B cell (primary cell): ENCODE results near the gene HOXB6. TPM values are rescaled to one million over a fixed set of nuclear protein-coding genes. Genes with fewer than 3 reads are reported as not detected.

Source experiments
- ATAC-seq: fragments of 200-7000 bp; cut with Tn5 transposase; one replicate; pipeline ENCODE4 v1.10.0; 2021; ENCODE audit warnings: low read depth, mild to moderate bottlenecking, moderate number of reproducible peaks, moderate library complexity
- CTCF ChIA-PET: fragments of 350-600 bp; sonication (Branson Sonifier 250); formaldehyde crosslinking; loops from one replicate; lab custom pipeline; 2021; ENCODE audit warnings: antibody characterized with exemption, inconsistent platforms; lab: Charles Lee
- POLR2A ChIA-PET: fragments of 350-600 bp; sonication (Branson Sonifier 250); formaldehyde crosslinking; loops from one replicate; lab custom pipeline; 2021; ENCODE audit warnings: antibody characterized with exemption; lab: Charles Lee
- DNase-seq: peaks from one replicate; pipeline ENCODE4 v3.0.0; 2013
- H2AFZ ChIP-seq: 2 replicates; pipeline ENCODE4 v1.6.1; 2012; ENCODE audit warnings: mild to moderate bottlenecking, low read depth, low read length; ENCODE audit not compliant: insufficient read depth, poor library complexity, severe bottlenecking
- H3K27ac ChIP-seq, 2 donors: 1 replicate in 1 of 2; 2 replicates in 1 of 2; pipeline ENCODE4 v1.5.1; 2012 to 2013; ENCODE audit warnings: low read length in 2 of 2, mild to moderate bottlenecking in 2 of 2, moderate library complexity in 1 of 2
- H3K27me3 ChIP-seq, 4 experiments: fragments of 200-600 bp in 1 of 4; sonication (generic) in 1 of 4; replicated peaks in 1 of 4; 1 replicate in 2 of 4; 2 replicates in 2 of 4; pipeline versions ENCODE4 v1.6.1 to v1.7.0; 2013 to 2016; ENCODE audit warnings: low read length in 3 of 4, mild to moderate bottlenecking in 2 of 4, mixed read lengths in 1 of 4, moderate library complexity in 1 of 4; ENCODE audit not compliant: insufficient read depth in 4 of 4, control insufficient read depth in 3 of 4; ENCODE audit errors: control extremely low read depth in 1 of 4
- H3K36me3 ChIP-seq, 2 experiments: replicated peaks in 1 of 2; 1 replicate in 1 of 2; 2 replicates in 1 of 2; pipeline versions ENCODE4 v1.6.1 to v1.7.1; 2013; ENCODE audit warnings: low read length in 1 of 2; ENCODE audit not compliant: insufficient read depth in 2 of 2, control insufficient read depth in 1 of 2; ENCODE audit errors: control extremely low read depth in 1 of 2, extremely low read depth in 1 of 2
- H3K4me1 ChIP-seq, 2 donors: fragments of 200-600 bp in 1 of 2; sonication (generic) in 1 of 2; 1 replicate in 1 of 2; 2 replicates in 1 of 2; pipeline versions ENCODE4 v1.5.1 to v1.6.1; 2013 to 2017; ENCODE audit warnings: low read length in 2 of 2; ENCODE audit not compliant: control insufficient read depth in 2 of 2, insufficient read depth in 2 of 2
- H3K4me2 ChIP-seq: replicated peaks from 2 replicates; pipeline ENCODE3; 2012; ENCODE audit warnings: mild to moderate bottlenecking, low read depth, low read length; ENCODE audit not compliant: poor library complexity, severe bottlenecking
- H3K4me3 ChIP-seq, 5 experiments: fragments of 200-600 bp in 1 of 5; sonication (generic) in 1 of 5; 1 replicate in 3 of 5; 2 replicates in 2 of 5; pipeline versions ENCODE4 v1.5.1 to v1.7.0; 2011 to 2016; ENCODE audit warnings: low read length in 4 of 5, mild to moderate bottlenecking in 4 of 5, low read depth in 2 of 5, control low read depth in 1 of 5, moderate library complexity in 1 of 5; ENCODE audit not compliant: insufficient read depth in 1 of 5; ENCODE audit errors: control extremely low read depth in 1 of 5, extremely low read depth in 1 of 5
- H3K79me2 ChIP-seq: fragments of 200-600 bp; sonication (generic); one replicate; pipeline ENCODE4 v1.6.0; 2016; ENCODE audit warnings: low read length; ENCODE audit not compliant: control insufficient read depth, insufficient read depth
- H3K9ac ChIP-seq: fragments of 200-600 bp; sonication (generic); 2 replicates; pipeline ENCODE4 v1.6.1; 2017; ENCODE audit warnings: mild to moderate bottlenecking, low read length, moderate library complexity
- H3K9me3 ChIP-seq, 3 donors: one replicate each; pipeline versions ENCODE4 v1.6.1 to v1.7.1; 2013; ENCODE audit warnings: low read length in 2 of 3; ENCODE audit not compliant: control insufficient read depth in 2 of 3, insufficient read depth in 1 of 3; ENCODE audit errors: control extremely low read depth in 1 of 3
- H4K20me1 ChIP-seq: 2 replicates; pipeline ENCODE4 v1.6.0; 2012; ENCODE audit warnings: mild to moderate bottlenecking, low read length; ENCODE audit not compliant: insufficient read depth, control insufficient read depth, poor library complexity, severe bottlenecking
- H3K27ac Mint-ChIP-seq: one replicate; pipeline ENCODE4 v1.8.0; 2021; ENCODE audit warnings: mixed read lengths
- H3K27me3 Mint-ChIP-seq: one replicate; pipeline ENCODE4 v1.8.0; 2021; ENCODE audit warnings: mixed read lengths
- H3K4me1 Mint-ChIP-seq: one replicate; pipeline ENCODE4 v1.8.0; 2021; ENCODE audit warnings: mixed read lengths
- H3K4me3 Mint-ChIP-seq: one replicate; pipeline ENCODE4 v1.8.0; 2021; ENCODE audit warnings: mixed read lengths
- H3K9me3 Mint-ChIP-seq: one replicate; pipeline ENCODE4 v1.8.0; 2022; ENCODE audit warnings: mixed read lengths; ENCODE audit not compliant: insufficient read depth
- CTCF ChIP-seq: fragments of 200-600 bp; IDR thresholded peaks from one replicate; pipeline ENCODE4 v1.8.0; 2022; ENCODE audit warnings: antibody characterized with exemption, mild to moderate bottlenecking
- EZH2 ChIP-seq: IDR thresholded peaks from 2 replicates; pipeline ENCODE4 v1.6.1; 2012; ENCODE audit warnings: borderline replicate concordance, low read depth, mild to moderate bottlenecking, moderate library complexity, low read length; ENCODE audit not compliant: insufficient read depth, poor library complexity, severe bottlenecking
- WGBS: methylation state at CpG from one replicate; pipeline ENCODE4 v1.1.5; 2013; ENCODE audit warnings: missing lambda C conversion rate; ENCODE audit not compliant: insufficient coverage; 5-methylcytosine and 5-hydroxymethylcytosine counted together
- intact Hi-C: fragments of 100-400 bp; cut with micrococcal nuclease; formaldehyde crosslinking; loops from one replicate; pipeline ENCODE4 v1.10.0; 2022
- polyA plus RNA-seq: library from polyadenylated mRNA; depleted of rRNA; stranded (reverse); fragments of >200 nt; gene quantifications from 2 replicates; pipeline ENCODE4 v1.2.3, GENCODE V29; 2012
- total RNA-seq, 2 donors: library from RNA; stranded (reverse); fragments of 120-200 nt in 1 of 2; gene quantifications; 1 replicate in 1 of 2; 2 replicates in 1 of 2; pipeline versions ENCODE4 v1.2.3 to v1.2.4, GENCODE V29; 2013 to 2022

HOXB6 gene
- total and polyA plus RNA-seq, 2 donors (not counting 1 experiment from before 2014, with no cell fraction given), result 0.10 TPM; not detected in 1

GRCh38 chr17:48590607-48591161, 14.1 kb downstream of the HOXB6 start:
- Mint-ChIP-seq H3K4me3 (peak overlapping the region; percentile 58), H3K27ac (no peak overlapping the region), H3K27me3 (peaks cover 91% of the 10 kb centered on the region), H3K4me1 (peaks cover 41% of the 10 kb centered on the region), H3K9me3 (no peaks in the 10 kb centered on the region)
- Histone ChIP-seq H3K27me3 (peaks cover 0 to 99% (median 85%) of the 10 kb centered on the region in 4 experiments), H3K79me2 (no peaks in the 10 kb centered on the region), H3K9me3 (peaks cover 0 to 11% (median 0%) of the 10 kb centered on the region in 3 donors), H3K9ac (no peak overlapping the region), H3K4me2 (no peak overlapping the region), H3K27ac (no peak overlapping the region), H2AFZ (no peak overlapping the region), H4K20me1 (peaks cover 3% of the 10 kb centered on the region), H3K4me1 (peaks cover 46 to 57% of the 10 kb centered on the region in 2 donors), H3K36me3 (no peaks in the 10 kb centered on the region), H3K4me3 (no peak overlapping the region)
- POLR2A ChIA-PET, result no interaction called here
- no peak for ATAC-seq
- CTCF ChIA-PET, result interaction anchor here (0.6 to 5.0 kb wide), 8 partner anchors 8 to 283 kb away, joined by 3 to 68 read pairs (median 4); no protein-coding TSS in a partner anchor
- intact Hi-C loops, result no loop called here
- TF ChIP-seq EZH2, result no peak
- no peak for TF ChIP-seq CTCF
- peak; percentile 9 for DNase-seq

- H3K9ac ChIP-seq, result peak within 1 kb of the TSS; percentile 1
- ChIA-PET POLR2A (no interaction called here), CTCF (interaction anchor here (0.6 to 2.2 kb wide), 7 partner anchors 9 to 282 kb away, joined by 3 to 6 read pairs (median 4); no protein-coding TSS in a partner anchor)
- H3K27ac ChIP-seq, result no peak within 1 kb of the TSS
- peaks cover 4% of the 10 kb centered on the region for H4K20me1 ChIP-seq
- H3K9me3 Mint-ChIP-seq, result no peaks in the 10 kb centered on the region
- peak; percentile 48 for DNase-seq
- 19% methylated on average over 5 of the region's 23 CpGs for WGBS
- peaks cover 0 to 11% (median 0%) of the 10 kb centered on the region in 3 donors for H3K9me3 ChIP-seq
- no peaks in the 10 kb centered on the region for H3K36me3 ChIP-seq
- peaks cover 91% of the 10 kb centered on the region for H3K27me3 Mint-ChIP-seq
- peak within 1 kb of the TSS in 2 of 5 experiments; percentile 15 to 17 for H3K4me3 ChIP-seq
- H3K4me1 ChIP-seq, result peaks cover 52 to 61% of the 10 kb centered on the region in 2 donors
- peaks cover 47% of the 10 kb centered on the region for H3K4me1 Mint-ChIP-seq
- peak within 1 kb of the TSS; percentile 32 for H3K27ac Mint-ChIP-seq
- peaks cover 0 to 99% (median 83%) of the 10 kb centered on the region in 4 experiments for H3K27me3 ChIP-seq
- intact Hi-C loops, result no loop called here
- H2AFZ ChIP-seq, result no peak within 1 kb of the TSS
- TF ChIP-seq EZH2, result peak; percentile 57
- no peak for TF ChIP-seq CTCF
- H3K4me2 ChIP-seq, result peak within 1 kb of the TSS; percentile 53
- H3K4me3 Mint-ChIP-seq, result peak within 1 kb of the TSS; percentile 58
- H3K79me2 ChIP-seq, result no peaks in the 10 kb centered on the region
- ATAC-seq, result no peak
These were observed 14.8 kb downstream of the HOXB6 start, which contains the start of gene HOXB3 for GRCh38 chr17:48589831-48590606. HOXB3 (minus strand) TSS chr17:48590241; CDS start chr17:48552474, 37,767 bp downstream.
